GM23338 (cell line): ENCODE data around the gene CELF4. TPM values are rescaled to one million over a fixed set of nuclear protein-coding genes. Genes with fewer than 3 reads are reported as not detected.

Source experiments
- ATAC-seq: fragments of 200-7000 bp; cut with Tn5 transposase; 3 replicates; pipeline ENCODE4 v1.9.1; 2020
- DNase-seq: peaks from one replicate; pipeline ENCODE4 v3.0.0-alpha.2; 2015; ENCODE audit warnings: low spot score
- H2AFZ ChIP-seq: fragments of 200-600 bp; sonication (generic); 2 replicates; pipeline ENCODE4 v1.8.0; 2016; ENCODE audit warnings: antibody characterized with exemption, mild to moderate bottlenecking, moderate library complexity
- H3F3A ChIP-seq: fragments of 200-600 bp; sonication (generic); replicated peaks from 2 replicates; pipeline ENCODE4 v1.8.0; 2017; ENCODE audit warnings: antibody characterized with exemption, mixed run types, low read depth
- H3K27ac ChIP-seq: fragments of 200-600 bp; sonication (generic); 2 replicates; pipeline ENCODE4 v1.6.1; 2016; ENCODE audit warnings: low read depth
- H3K27me3 ChIP-seq: fragments of 200-600 bp; sonication (generic); 2 replicates; pipeline ENCODE4 v1.8.0; 2016; ENCODE audit warnings: mild to moderate bottlenecking, mixed run types, moderate library complexity; ENCODE audit not compliant: insufficient read depth
- H3K36me3 ChIP-seq: fragments of 200-600 bp; sonication (generic); 2 replicates; pipeline ENCODE4 v1.8.0; 2016; ENCODE audit warnings: mild to moderate bottlenecking; ENCODE audit not compliant: insufficient read depth
- H3K4me1 ChIP-seq: fragments of 200-600 bp; sonication (generic); 2 replicates; pipeline ENCODE4 v1.8.0; 2016; ENCODE audit warnings: mild to moderate bottlenecking, moderate library complexity; ENCODE audit not compliant: insufficient read depth
- H3K4me2 ChIP-seq: fragments of 200-600 bp; sonication (generic); 2 replicates; pipeline ENCODE4 v1.7.1; 2017; ENCODE audit warnings: mixed run types
- H3K4me3 ChIP-seq: fragments of 200-600 bp; sonication (generic); 2 replicates; pipeline ENCODE4 v1.6.1; 2016; ENCODE audit warnings: mixed run types
- H3K79me2 ChIP-seq: fragments of 200-600 bp; sonication (generic); replicated peaks from 2 replicates; pipeline ENCODE4 v1.8.0; 2017; ENCODE audit warnings: mild to moderate bottlenecking; ENCODE audit not compliant: insufficient read depth
- H3K9me2 ChIP-seq: fragments of 200-600 bp; sonication (generic); 2 replicates; pipeline ENCODE4 v1.8.0; 2017; ENCODE audit not compliant: insufficient read depth
- H4K20me1 ChIP-seq: fragments of 200-600 bp; sonication (generic); replicated peaks from 2 replicates; pipeline ENCODE4 v1.8.0; 2017; ENCODE audit warnings: mild to moderate bottlenecking; ENCODE audit not compliant: insufficient read depth
- H3K27ac Mint-ChIP-seq: 2 replicates; pipeline ENCODE4 v1.8.0; 2020; ENCODE audit warnings: inconsistent platforms, mild to moderate bottlenecking, moderate library complexity, mixed read lengths
- H3K27me3 Mint-ChIP-seq: 3 replicates; pipeline ENCODE4 v1.8.0; 2022; ENCODE audit warnings: low read depth, mild to moderate bottlenecking, moderate library complexity, mixed read lengths, inconsistent platforms; ENCODE audit not compliant: insufficient read depth, poor library complexity
- H3K36me3 Mint-ChIP-seq: 3 replicates; pipeline ENCODE4 v1.8.0; 2021; ENCODE audit warnings: low read depth, mild to moderate bottlenecking, inconsistent platforms, moderate library complexity, mixed read lengths
- H3K4me1 Mint-ChIP-seq: 3 replicates; pipeline ENCODE4 v1.8.0; 2020; ENCODE audit warnings: mild to moderate bottlenecking, inconsistent platforms, mixed read lengths
- H3K4me3 Mint-ChIP-seq: 3 replicates; pipeline ENCODE4 v1.8.0; 2021; ENCODE audit warnings: moderate library complexity, mild to moderate bottlenecking, inconsistent platforms, mixed read lengths
- H3K9me3 Mint-ChIP-seq: 3 replicates; pipeline ENCODE4 v1.8.0; 2020; ENCODE audit warnings: moderate library complexity, mild to moderate bottlenecking, inconsistent platforms, mixed read lengths
- CREB1 ChIP-seq: fragments of 250-450 bp; sonication (Bioruptor Pico); IDR thresholded peaks from 2 replicates; pipeline ENCODE4 v1.5.0; 2020; ENCODE audit warnings: low read depth, mild to moderate bottlenecking, moderate library complexity
- CTCF ChIP-seq, 2 experiments: fragments of 200-600 bp in 1 of 2; sonication (generic) in 1 of 2; conservative IDR thresholded peaks; 2 replicates each; pipeline versions ENCODE4 v1.5.1 to v1.6.1; 2016 to 2017; ENCODE audit warnings: antibody characterized with exemption in 2 of 2, low read depth in 2 of 2, mild to moderate bottlenecking in 2 of 2, moderate library complexity in 1 of 2
- ETS1 ChIP-seq: IDR thresholded peaks from 2 replicates; pipeline ENCODE4 v1.6.1; 2016; ENCODE audit warnings: antibody characterized with exemption
- POLR2AphosphoS5 ChIP-seq: IDR thresholded peaks from 2 replicates; pipeline ENCODE4 v1.6.1; 2016; ENCODE audit warnings: antibody characterized with exemption, low read depth
- REST ChIP-seq: IDR thresholded peaks from one replicate; pipeline ENCODE4 v1.6.1; 2018; ENCODE audit warnings: antibody characterized with exemption; ENCODE audit not compliant: unreplicated experiment
- STAT1 ChIP-seq: IDR thresholded peaks from one replicate; pipeline ENCODE4 v1.6.1; 2016; ENCODE audit warnings: antibody characterized with exemption; ENCODE audit not compliant: unreplicated experiment
- ZNF462 ChIP-seq: fragments of 250-450 bp; sonication (Bioruptor Pico); IDR thresholded peaks from 2 replicates; pipeline ENCODE4 v1.5.0; 2020; ENCODE audit warnings: mild to moderate bottlenecking, moderate library complexity
- polyA plus RNA-seq: library from polyadenylated mRNA; unstranded; fragments of >200 nt; fragmentation: Nextera tagmentation; extraction: Ambion mirVana; gene quantifications from 2 replicates; pipeline ENCODE4 v1.2.1, GENCODE V29; 2016
- total RNA-seq: library from RNA; depleted of rRNA; stranded (reverse); fragments of >200 nt; shearing (Covaris generic); gene quantifications from 2 replicates; pipeline ENCODE4 v1.2.3, GENCODE V29; 2014

Gene CELF4
- total and polyA plus RNA-seq, 2 experiments from 2014 or later: 2.6 to 6.7 TPM

GRCh38 chr18:37261246-37261840 is 304.3 kb downstream of the CELF4 start:
- TF ChIP-seq ZNF462 (CRISPR knock-in tag) (no peak), STAT1 (no peak), POLR2AphosphoS5 (no peak)
- H3F3A ChIP-seq: no peaks in the 10 kb centered on the region
- no peak overlapping the region for H3K4me2 ChIP-seq
- H3K36me3 Mint-ChIP-seq: no peaks in the 10 kb centered on the region
- no peak overlapping the region for H3K4me3 Mint-ChIP-seq
- no peak for DNase-seq
- no peaks in the 10 kb centered on the region; the same call in 2 of the 3 replicates for H3K9me3 Mint-ChIP-seq
- H2AFZ ChIP-seq: no peak overlapping the region
- H3K27me3 ChIP-seq: peaks cover 1% of the 10 kb centered on the region
- no peak overlapping the region for H3K4me3 ChIP-seq
- H3K79me2 ChIP-seq: no peaks in the 10 kb centered on the region
- H3K27me3 Mint-ChIP-seq: peaks cover 16% of the 10 kb centered on the region
- no peaks in the 10 kb centered on the region for H3K9me2 ChIP-seq
- ATAC-seq: no peak
- H3K4me1 ChIP-seq: no peaks in the 10 kb centered on the region
- H3K27ac ChIP-seq: no peak overlapping the region
- no peaks in the 10 kb centered on the region for H4K20me1 ChIP-seq
- H3K27ac Mint-ChIP-seq: no peak overlapping the region
- no peaks in the 10 kb centered on the region for H3K36me3 ChIP-seq
- H3K4me1 Mint-ChIP-seq: no peaks in the 10 kb centered on the region; the same call in 2 of the 3 replicates

- no peak overlapping the region for H3K4me3 Mint-ChIP-seq
- Histone ChIP-seq H2AFZ (no peak overlapping the region), H3K4me1 (no peaks in the 10 kb centered on the region), H3K79me2 (no peaks in the 10 kb centered on the region), H3K36me3 (no peaks in the 10 kb centered on the region), H4K20me1 (no peaks in the 10 kb centered on the region), H3K9me2 (no peaks in the 10 kb centered on the region), H3K27me3 (peaks cover 9% of the 10 kb centered on the region), H3F3A (no peaks in the 10 kb centered on the region), H3K27ac (no peak overlapping the region), H3K4me2 (no peak overlapping the region), H3K4me3 (no peak overlapping the region)
- no peak for DNase-seq
- no peak for ATAC-seq
- H3K36me3 Mint-ChIP-seq: no peaks in the 10 kb centered on the region
- no peak overlapping the region for H3K27ac Mint-ChIP-seq
- no peaks in the 10 kb centered on the region; the same call in 2 of the 3 replicates for H3K9me3 Mint-ChIP-seq
- H3K27me3 Mint-ChIP-seq: peaks cover 21% of the 10 kb centered on the region
- no peaks in the 10 kb centered on the region; the same call in 2 of the 3 replicates for H3K4me1 Mint-ChIP-seq
- TF ChIP-seq CREB1: no peak
- TF ChIP-seq REST: no peak
- no peak for TF ChIP-seq ETS1
- TF ChIP-seq CTCF (conservative IDR thresholded peaks at IDR 0.05; ENCODE audit: low read depth in 2 of 2): no peak
- no peak for TF ChIP-seq POLR2AphosphoS5
These were observed 305.1 kb downstream of the CELF4 start for GRCh38 chr18:37260367-37261093.
